Esophagus muscularis mucosa (tissue), 4 donors: ENCODE measurements around the gene C5orf46. TPM values are rescaled to one million over a fixed set of nuclear protein-coding genes. Genes with fewer than 3 reads are reported as not detected.

ENCODE experiments used
- DNase-seq: peaks from one replicate; pipeline ENCODE4 v3.0.0-alpha.2; 2017; ENCODE audit errors: extremely low spot score
- H3K27ac ChIP-seq, 4 donors: fragments of 200-600 bp; sonication (generic); replicated peaks in 1 of 4; 1 replicate in 3 of 4; 2 replicates in 1 of 4; pipeline ENCODE4 v1.5.1; 2016 to 2019; ENCODE audit warnings: mild to moderate bottlenecking in 1 of 4
- H3K27me3 ChIP-seq, 4 donors: fragments of 200-600 bp; sonication (generic); one replicate each; pipeline versions ENCODE4 v1.5.1 to v1.6.0; 2016 to 2019
- H3K36me3 ChIP-seq, 4 donors: fragments of 200-600 bp; sonication (generic); one replicate each; pipeline ENCODE4 v1.5.1; 2016 to 2019
- H3K4me1 ChIP-seq, 4 donors: fragments of 200-600 bp; sonication (generic); one replicate each; pipeline ENCODE4 v1.5.1; 2016 to 2019
- H3K4me3 ChIP-seq, 4 donors: fragments of 200-600 bp; sonication (generic); 1 replicate in 2 of 4; 2 replicates in 2 of 4; pipeline ENCODE4 v1.5.1; 2016 to 2019; ENCODE audit warnings: mild to moderate bottlenecking in 4 of 4, moderate library complexity in 1 of 4
- H3K9me3 ChIP-seq, 4 donors: fragments of 200-600 bp; sonication (generic); 1 replicate in 3 of 4; 2 replicates in 1 of 4; pipeline ENCODE4 v1.5.1; 2016 to 2019
- CTCF ChIP-seq, 3 experiments: fragments of 200-600 bp in 2 of 3; fragments of 450-650 bp in 1 of 3; sonication (generic) in 2 of 3; IDR thresholded peaks; one replicate each; pipeline ENCODE4 v1.5.1; 2017 to 2019; ENCODE audit warnings: antibody characterized with exemption in 3 of 3, mild to moderate bottlenecking in 2 of 3, moderate library complexity in 1 of 3
- EP300 ChIP-seq: sonication (generic); formaldehyde crosslinking; IDR thresholded peaks from one replicate; pipeline ENCODE4 v1.6.1; 2017; ENCODE audit warnings: antibody characterized with exemption
- POLR2A ChIP-seq: fragments of 450-650 bp; IDR thresholded peaks from one replicate; pipeline ENCODE4 v1.6.1; 2017; ENCODE audit warnings: antibody characterized with exemption, moderate library complexity, mild to moderate bottlenecking, low read depth
- POLR2AphosphoS5 ChIP-seq, 2 donors: sonication (generic); formaldehyde crosslinking; IDR thresholded peaks; one replicate each; pipeline ENCODE4 v1.6.1; 2017; ENCODE audit warnings: antibody characterized with exemption in 2 of 2
- WGBS: methylation state at CpG from one replicate; pipeline ENCODE4 v1.1.5; 2018; 5-methylcytosine and 5-hydroxymethylcytosine counted together
- intact Hi-C: fragments of 100-400 bp; cut with DNase I; formaldehyde crosslinking; loops from one replicate; pipeline ENCODE4 v1.15.1; 2023
- total RNA-seq, 4 donors: library from RNA; depleted of rRNA; stranded (reverse); fragments of >200 nt; gene quantifications; one replicate each; pipeline versions ENCODE4 v1.1.0 to v1.2.1, GENCODE V29; 2016

The C5orf46 gene
- total RNA-seq, 4 donors from 2014 or later: not detected

GRCh38 chr5:147844846-147845245 lies 61.5 kb downstream of the C5orf46 start:
- DNase-seq: no peak
- Histone ChIP-seq H3K4me3 (no peak overlapping the region), H3K36me3 (no peaks in the 10 kb centered on the region), H3K4me1 (no peaks in the 10 kb centered on the region), H3K27ac (no peak overlapping the region), H3K27me3 (peaks cover 0 to 5% (median 0%) of the 10 kb centered on the region in 4 donors), H3K9me3 (no peaks in the 10 kb centered on the region)
- WGBS: 44% methylated on average over 3 of the region's 3 CpGs
- intact Hi-C loops: no loop called here
- TF ChIP-seq POLR2A: no peak
- no peak for TF ChIP-seq EP300
- TF ChIP-seq POLR2AphosphoS5 (IDR thresholded peaks at IDR 0.05): no peak
- TF ChIP-seq CTCF (IDR thresholded peaks at IDR 0.05): no peak

GRCh38 chr5:147842869-147843268 lies 63.5 kb downstream of the C5orf46 start:
- WGBS: 55% methylated on average over 2 of the region's 2 CpGs
- Histone ChIP-seq H3K27ac (no peak overlapping the region), H3K4me1 (no peaks in the 10 kb centered on the region), H3K36me3 (no peaks in the 10 kb centered on the region), H3K9me3 (no peaks in the 10 kb centered on the region), H3K27me3 (peaks cover 0 to 5% (median 0%) of the 10 kb centered on the region in 4 donors), H3K4me3 (no peak overlapping the region)
- no peak for DNase-seq
- no peak for TF ChIP-seq EP300
- TF ChIP-seq POLR2A: no peak
- TF ChIP-seq POLR2AphosphoS5 (IDR thresholded peaks at IDR 0.05): no peak
- TF ChIP-seq CTCF (IDR thresholded peaks at IDR 0.05): no peak
- intact Hi-C loops: no loop called here

Other genes starting within 250 kb of the C5orf46 start
- 1 to 10 TPM in 2 of 4 donors, under 1 TPM in 2; 0.83 to 2.6 (median 1.3) TPM for gene JAKMIP2, start 123.8 kb downstream of the C5orf46 start, total RNA-seq
- not detected for gene SPINK1, start 74.9 kb downstream of the C5orf46 start, total RNA-seq
- gene SCGB3A2, start 27.8 kb downstream of the C5orf46 start, total RNA-seq: not detected
- gene SPINK5, start 157.4 kb upstream of the C5orf46 start, total RNA-seq: 1 to 10 TPM in 1 of 4 donors, under 1 TPM in 2, not detected in 1; 0.06 to 1.2 (median 0.45) TPM